NCI-H2081 (cell line): Measurements from ENCODE around the gene DEFB127.
"Not testable (repeated sequence)": the region's sequence is repeated elsewhere in the genome, so short reads cannot be mapped to it uniquely, and the experiment has no call there.

Experiments used
- DNase-seq, 2 experiments: peaks; one replicate each; lab custom pipeline; 2025; lab: John Stamatoyannopoulos, UW

The DEFB127 gene

DNA sequence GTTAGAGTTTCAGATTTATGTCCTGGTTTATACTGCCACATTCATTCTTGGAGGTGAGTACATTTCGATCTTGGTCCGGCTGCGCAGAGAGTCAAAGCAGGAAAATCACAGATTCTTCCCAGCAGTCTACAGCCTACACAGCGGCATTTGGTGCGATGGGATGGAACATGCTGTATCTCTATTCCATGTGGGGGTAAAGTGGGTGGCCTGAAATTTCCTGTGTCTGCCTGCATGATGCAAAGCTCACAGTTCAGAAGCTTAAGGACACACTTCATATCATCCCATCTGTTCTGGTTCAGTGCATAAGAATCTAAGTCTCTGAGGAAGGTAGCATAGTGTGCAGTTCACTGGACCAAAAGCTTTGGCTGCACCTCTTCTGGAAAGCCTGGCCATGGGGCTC lies at the start of gene DEFB127:
Gene DEFB127, plus strand, starts transcription at position 301 of the 400 bp plus-strand sequence. Its CDS starts 91 bp downstream, at position 392.
- DNase-seq: no peak

- no peak for DNase-seq
Measured at GRCh38 chr20:112396-112795, 44.9 kb upstream of the DEFB127 start.

GRCh38 chr20:117518-117917 lies 39.7 kb upstream of the DEFB127 start:
- no peak for DNase-seq

DNA sequence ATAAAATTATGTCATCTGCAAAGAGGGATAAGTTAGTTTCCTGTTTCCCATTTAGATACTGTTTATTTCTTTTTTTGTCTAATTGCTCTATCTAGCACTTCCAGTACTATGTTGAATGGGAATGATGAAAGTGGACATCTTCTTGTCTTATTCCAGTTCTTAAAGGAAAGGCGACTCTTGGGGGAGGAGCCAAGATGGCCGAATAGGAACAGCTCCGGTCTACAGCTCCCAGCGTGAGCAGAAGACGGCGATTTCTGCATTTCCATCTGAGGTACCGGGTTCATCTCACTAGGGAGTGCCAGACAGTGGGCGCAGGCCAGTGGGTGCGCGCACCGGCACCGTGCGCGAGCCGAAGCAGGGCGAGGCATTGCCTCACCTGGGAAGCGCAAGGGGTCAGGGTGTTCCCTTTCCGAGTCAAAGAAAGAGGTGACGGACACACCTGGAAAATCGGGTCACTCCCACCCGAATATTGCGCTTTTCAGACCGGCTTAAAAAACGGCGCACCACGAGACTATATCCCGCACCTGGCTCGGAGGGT lies 27.4 kb upstream of the DEFB127 start:
- DNase-seq: not testable (repeated sequence)

DNA sequence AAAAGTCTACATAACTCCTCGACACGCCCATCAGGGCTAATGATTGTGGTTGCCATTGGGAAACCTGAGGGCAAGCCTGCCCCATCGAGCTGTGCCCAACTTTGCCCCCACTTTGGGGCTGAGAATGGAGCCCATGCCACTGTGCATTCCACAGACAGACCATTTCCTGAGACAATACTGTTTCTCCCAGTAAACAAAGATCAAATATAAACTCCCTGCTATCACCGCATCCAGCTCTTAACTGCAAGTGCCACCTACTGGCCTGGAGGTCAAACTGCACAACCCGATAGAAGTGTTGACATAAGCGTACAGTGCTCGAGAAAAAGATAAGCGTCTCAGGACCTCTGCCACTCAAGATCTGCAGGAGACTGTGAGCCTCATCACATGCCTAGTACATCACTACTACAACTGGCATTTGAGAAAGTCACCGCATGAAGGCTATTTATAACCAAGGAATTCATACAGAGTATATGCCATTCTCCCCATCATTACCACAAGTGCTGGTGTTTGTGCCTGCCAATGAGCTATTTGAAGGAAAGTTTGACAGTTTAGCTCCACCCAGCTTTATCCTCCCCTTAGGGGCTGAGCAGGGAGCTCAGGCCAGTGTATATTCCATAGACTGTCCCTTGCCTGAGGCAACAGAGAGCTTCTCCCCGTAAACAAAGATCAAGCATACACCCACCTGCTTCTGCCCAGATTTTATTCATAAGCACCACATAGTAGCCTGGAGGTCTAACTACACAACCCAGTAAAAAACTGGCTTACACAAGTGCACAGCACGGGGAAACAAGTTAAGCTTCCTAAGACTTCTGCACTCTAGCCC lies 19.4 kb upstream of the DEFB127 start:
- peak in 1 of 2 experiments; percentile 3 for DNase-seq

- DNase-seq: no peak
Measured at GRCh38 chr20:142290-142689, 15.0 kb upstream of the DEFB127 start, which contains the start of gene DEFB126. DEFB126 (plus strand) TSS chr20:142590; CDS start chr20:142629, 39 bp downstream.

- DNase-seq: no peak
Measured at GRCh38 chr20:145877-146276, 11.4 kb upstream of the DEFB127 start.

GRCh38 chr20:152131-152530 lies 5.1 kb upstream of the DEFB127 start:
- DNase-seq: no peak

GRCh38 chr20:164618-165017 lies 7.4 kb downstream of the DEFB127 start:
- DNase-seq: no peak

DNA sequence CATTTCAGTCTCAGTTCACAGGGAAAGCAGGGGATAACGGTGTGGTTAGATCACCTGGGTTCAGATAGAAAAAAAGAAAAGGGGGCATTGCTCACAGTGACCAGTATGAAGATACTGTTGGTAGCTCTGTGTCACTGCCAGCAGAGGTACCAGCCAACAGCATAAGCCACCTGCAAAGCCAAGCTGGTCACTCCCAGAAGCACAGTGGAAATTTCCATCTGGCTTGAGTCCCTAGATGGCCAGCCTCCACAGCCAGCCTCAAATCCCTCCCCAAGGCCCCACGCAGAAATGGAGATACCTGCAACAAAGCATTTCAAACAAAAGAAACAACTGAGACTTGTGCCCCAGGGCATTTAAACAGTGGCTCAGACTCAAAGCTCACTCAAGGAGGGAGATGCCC lies 11.6 kb downstream of the DEFB127 start:
- no peak for DNase-seq

GRCh38 chr20:184288-184687 lies 27.0 kb downstream of the DEFB127 start:
- DNase-seq: no peak

GRCh38 chr20:187733-188132 lies 30.5 kb downstream of the DEFB127 start:
- no peak for DNase-seq

GRCh38 chr20:189611-190010 lies 32.4 kb downstream of the DEFB127 start, which contains the start of gene DEFB128:
DEFB128 (minus strand) TSS chr20:189711; CDS start chr20:189623, 88 bp downstream.
- no peak for DNase-seq

DNA sequence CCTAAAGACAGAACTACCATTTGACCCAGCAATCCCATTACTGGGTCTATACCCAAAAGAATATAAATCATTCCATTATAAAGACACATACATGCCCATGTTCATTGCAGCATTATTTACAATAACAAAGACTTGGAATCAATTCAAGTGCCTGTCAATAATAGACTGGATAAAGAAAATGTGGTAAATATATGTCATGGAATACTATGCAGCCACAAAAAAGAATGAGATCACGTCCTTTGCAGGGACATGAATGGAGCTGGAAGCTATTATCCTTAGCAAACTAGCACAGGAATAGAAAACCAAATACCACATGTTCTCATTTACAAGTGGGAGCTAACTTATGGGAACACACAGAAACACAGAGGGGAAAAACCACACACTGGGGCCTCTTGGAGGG lies 41.0 kb downstream of the DEFB127 start:
- no peak for DNase-seq

- no peak for DNase-seq
Measured at GRCh38 chr20:199996-200395, 42.7 kb downstream of the DEFB127 start.

DNA sequence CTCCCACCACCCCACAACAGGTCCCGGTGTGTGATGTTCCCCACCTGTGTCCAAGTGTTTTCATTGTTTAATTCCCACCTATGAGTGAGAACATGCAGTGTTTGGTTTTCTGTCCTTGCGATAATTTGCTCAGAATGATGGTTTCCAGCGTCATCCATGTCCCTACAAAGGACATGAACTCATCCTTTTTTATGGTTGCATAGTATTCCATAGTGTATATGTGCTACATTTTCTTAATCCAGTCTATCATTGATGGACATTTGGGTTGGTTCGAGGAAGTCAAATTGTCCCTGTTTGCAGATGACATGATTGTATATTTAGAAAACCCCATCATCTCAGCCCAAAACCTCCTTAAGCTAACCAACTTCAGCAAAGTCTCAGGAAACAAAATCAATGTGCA lies 46.4 kb downstream of the DEFB127 start:
- not testable (repeated sequence) for DNase-seq
